NK-92 treated with Interleukin-12 subunit alpha and Interleukin-12 subunit beta, amount 100 ng/mL, for 24 hours (cell line): Measurements from ENCODE around the gene LRRC37A3.
"Not testable (repeated sequence)": the region's sequence is repeated elsewhere in the genome, so short reads cannot be mapped to it uniquely, and the experiment has no call there.

Experiments
- DNase-seq: peaks from one replicate; lab custom pipeline; 2025; lab: John Stamatoyannopoulos, UW

LRRC37A3 gene

DNA sequence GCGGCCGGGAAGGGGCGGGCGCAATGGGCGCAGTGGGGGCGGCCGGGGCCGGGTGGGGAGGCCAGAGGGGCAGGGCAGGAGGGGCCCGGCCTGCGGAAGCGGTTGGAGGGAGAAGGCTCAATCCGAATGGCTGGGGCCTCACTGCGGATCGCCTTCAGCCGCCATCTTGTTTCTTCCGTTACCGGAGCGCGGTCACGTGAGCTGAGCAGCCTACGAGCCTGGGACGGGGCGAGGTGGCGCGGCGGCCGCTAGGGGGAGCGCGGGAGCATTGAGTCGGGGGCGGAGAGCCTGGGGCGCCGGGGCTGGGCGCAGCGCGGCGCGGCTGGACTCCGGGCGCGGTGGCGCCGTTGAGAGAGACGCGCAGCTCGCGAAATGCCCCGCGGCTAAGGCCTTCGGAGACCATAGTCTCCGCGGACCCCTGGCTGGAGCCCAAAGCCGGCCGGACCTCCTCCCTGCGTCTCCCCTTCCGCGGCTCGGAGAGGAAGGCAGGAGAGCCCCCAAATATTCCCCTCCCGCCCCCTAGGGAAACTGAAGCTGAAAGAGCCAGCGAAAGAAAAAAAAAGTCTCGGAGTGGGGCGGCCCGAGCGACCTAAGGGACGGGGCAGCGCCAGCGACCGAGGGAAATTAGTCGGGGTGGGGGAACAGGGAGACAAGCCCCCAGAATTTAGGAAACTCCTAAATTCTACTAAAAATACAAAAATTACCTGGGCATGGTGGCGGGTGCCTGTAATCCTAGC, at the start of gene LRRC37A3:
LRRC37A3 (minus strand) TSS at position 190 of the 737 bp plus-strand sequence. CDS start 22,221 bp downstream, outside the sequence.
- DNase-seq = peak; percentile 93

DNA sequence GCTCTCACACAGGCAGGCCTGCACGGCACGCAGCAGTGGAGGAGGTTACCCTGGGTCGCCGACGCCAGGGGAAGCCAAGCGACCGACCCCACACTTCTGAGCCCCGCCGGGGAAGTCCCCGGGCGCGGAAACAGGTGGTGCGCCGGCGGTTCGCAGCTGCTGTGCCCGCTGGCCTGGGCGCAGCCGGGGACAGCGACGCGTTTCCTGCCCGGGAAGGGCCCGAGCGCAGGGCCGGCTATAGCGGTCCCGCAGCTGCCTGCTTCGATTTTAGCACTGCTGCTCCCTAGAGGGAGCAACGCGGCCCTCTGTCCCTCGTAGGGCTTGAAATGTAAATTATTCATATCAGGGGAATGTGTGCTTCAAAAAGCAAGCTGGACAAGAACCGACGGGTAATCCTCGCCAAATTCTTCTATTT, 46.6 kb upstream of the LRRC37A3 start:
- DNase-seq = peak; percentile 87

DNA sequence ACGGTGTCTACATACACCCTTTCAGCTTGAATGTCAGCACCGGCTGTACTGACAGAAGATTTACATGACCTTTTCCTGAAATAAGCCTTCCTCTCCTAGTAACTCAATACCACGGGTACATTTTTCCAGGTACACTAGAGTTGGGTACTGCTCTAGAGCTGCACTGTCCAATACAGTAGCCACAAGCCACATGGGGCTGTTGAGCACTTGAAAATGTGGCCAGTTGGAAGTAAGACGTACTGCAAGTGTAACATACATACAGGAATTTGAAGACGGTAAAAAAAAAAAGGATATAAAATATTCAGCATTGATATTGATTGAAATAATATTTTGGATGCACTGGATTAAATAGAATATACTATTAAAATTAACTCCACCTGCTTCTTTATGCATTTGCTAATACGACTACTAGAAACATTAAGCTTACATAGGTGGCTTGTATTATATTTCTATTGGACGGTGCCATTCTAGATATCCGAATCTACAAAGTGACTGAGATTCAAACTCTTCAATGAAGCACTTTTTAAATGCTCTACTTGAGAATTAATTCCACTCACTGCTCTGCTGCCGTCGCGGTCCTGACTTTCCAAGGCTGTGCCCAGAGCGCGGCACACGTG, 46.1 kb upstream of the LRRC37A3 start:
- DNase-seq = not testable (repeated sequence)

DNA sequence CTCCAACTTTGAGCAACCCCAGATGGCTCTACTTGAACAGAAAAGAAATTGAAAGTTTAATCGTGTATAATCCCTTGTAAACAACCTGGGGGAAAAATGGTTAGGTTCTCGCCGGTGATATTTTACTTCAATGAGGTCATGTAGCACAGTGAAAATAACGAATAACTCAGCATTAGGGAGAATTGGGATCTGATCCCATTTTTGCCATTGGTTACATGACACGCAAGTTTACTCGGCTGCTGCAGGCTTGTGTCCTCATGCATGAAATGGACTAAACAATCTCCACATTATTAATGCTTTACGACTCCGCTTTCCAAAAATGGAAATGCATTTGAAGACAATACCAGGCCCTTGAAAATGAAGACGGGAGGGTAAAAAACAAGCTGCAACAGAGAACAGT, 45.5 kb upstream of the LRRC37A3 start:
- no peak for DNase-seq

DNA sequence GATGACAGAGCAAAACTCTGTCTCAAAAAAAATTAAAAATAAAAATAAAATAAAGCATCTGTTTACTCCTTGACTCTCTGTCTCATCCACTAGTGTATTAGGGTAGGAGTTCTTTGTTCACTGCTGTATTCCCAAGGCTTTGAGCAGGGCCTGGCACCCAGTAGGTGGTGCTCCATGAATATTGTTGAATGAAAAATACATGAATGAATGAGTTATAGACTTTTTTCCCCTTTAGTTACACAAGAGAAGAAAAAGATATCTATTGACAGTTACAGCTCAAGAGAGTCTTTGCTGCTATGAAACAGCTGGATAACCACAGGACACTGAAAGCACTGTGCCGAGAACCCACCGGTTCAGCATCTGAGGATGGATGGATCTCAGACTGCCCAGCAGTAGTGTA, 44.5 kb upstream of the LRRC37A3 start:
- not testable (repeated sequence) for DNase-seq

DNA sequence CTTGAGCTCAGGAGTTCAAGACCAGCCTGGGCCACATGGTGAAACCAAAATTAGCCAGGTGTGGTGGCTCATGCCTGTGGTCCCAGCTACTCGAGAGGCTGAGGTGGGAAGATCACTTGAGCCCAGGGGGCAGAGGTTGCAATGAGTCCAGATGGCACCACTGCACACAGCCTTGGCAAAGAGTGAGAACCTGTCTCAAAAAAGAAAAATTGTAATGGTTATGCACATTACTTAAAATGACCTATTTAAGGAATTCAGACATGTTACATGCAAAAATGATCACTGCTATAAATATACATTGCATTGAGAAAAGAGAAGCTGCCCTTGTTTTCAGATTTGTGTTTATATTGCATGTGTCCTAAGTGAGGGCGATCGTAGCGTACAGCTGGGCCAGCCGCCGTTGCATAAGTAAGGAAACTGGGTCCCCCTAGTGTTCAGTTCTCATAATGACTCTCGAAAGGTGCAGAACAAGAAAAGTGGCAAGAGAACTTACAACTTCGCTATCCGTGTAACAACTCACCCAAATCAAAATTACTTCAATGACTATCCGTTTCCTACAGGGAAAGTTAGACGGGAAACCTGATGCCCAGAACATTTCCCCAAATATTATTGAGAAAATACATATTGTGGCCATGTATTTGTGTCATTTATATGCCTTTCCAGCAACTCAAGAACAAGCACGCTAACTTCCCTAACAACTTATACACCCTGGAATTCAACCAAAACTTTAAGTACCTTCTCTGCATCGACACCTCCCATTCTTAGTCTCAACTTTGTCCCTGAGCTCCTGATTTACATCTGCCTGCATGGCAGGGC, 42.5 kb upstream of the LRRC37A3 start:
- not testable (repeated sequence) for DNase-seq

DNA sequence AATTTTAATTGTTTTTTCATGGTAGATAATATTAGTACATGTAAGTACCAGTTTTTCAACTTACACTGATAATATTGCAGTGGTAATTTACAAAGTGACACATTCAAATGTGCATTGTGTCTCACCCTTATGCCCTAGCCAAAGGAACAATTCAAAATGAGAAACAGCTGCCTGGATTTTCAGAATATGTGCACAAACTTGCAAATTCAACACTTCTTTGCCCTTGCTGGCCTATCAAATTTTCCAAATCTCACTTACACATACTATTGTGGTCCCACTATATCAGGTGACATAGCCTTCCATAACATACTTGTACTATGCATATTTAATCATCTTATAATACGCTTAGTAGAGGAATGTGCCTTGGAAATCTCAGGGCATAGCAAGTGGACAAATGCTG, 32.6 kb upstream of the LRRC37A3 start:
- DNase-seq = no peak

DNA sequence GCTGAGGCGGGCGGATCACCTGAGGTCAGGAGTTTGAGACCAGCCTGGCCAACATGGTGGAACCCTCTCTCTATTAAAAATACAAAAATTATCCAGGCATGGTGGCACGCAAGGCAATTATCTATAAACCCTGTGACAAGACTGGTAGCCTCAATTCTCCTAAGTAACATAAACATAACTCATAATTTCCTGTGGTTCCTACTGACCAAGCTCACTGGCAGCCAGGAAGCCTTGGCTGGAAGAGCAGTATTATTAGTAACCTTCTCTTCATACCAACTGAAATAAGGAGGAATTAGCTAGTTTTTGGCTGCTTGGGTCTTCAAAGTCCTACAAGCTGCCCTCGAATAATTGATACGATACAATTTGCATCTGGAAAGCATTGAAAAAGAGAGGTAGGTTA, 31.6 kb upstream of the LRRC37A3 start:
- DNase-seq = no peak

DNA sequence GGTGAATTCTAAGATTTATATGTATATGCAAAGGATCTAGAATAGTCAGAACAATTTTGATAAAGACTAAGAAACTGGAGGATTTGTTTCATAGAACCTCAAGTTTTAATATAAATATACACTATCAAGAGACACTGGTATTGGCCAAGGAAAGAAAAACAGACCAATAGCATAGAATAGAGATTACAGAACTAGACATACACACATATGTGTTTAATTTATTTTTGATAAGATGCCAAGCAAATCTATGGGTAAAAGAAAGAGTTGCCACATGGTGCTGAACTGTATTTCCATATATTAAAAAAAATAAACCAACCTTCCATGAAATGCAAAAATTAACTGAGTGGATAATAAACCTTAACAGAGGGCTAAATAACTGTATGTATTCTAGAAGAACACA, 27.9 kb upstream of the LRRC37A3 start:
- no peak for DNase-seq

DNA sequence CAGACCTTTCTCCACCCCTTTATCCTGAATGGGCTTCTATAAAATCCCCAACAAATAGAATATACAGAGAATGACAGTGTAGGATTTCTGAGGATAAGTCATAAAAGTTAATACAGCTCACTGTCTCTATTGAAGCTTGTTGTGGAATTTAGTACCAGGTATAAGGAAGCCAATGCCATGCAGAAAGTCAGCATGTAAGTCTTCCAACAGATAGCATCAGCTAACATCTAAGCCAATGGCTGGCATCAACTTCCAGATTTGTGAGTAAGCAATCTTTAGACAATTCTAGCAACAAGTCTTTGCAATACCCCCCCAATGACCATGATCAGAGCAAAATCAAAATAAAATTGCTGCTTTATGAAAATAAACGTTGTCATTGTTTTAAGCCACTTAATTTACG, 22.5 kb upstream of the LRRC37A3 start:
- DNase-seq = no peak

DNA sequence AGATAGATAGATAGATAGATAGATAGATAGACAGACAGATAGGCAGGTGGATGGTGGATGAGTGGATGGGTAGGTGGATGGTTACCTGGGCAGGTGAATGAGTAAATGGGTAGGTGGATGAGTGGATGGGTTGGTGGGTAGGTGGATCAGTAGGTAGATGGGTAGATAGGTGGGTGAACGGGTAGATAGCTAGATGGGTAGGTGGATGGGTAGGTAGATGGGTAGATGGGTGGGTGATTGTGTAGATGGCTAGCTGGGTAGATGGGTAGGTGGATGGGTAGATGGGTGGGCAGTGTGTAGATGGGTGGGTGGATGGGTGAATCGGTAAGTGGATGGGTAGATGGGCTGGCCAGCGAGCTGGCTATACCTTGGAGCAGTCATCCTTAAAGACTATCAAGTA, 21.8 kb upstream of the LRRC37A3 start:
- DNase-seq = no peak

DNA sequence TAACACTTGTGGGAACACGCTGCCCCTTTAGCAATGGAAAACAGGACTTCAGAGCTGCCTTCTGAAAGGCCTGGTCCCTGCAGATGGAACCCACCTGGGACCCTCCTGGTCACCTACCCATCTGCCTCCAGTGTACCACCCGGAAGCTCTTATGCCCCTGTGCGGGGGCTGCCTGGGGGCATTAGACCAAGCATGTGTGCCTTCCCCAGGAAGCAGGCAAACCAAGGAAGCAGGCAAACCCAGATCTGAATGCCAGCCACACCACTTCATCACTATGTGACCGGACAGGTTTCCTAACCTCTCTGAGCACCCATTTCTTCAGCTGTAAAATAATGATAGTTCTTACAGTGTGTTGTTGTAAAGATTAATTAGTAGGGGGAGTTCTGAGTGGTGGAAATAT, 20.8 kb upstream of the LRRC37A3 start:
- DNase-seq = no peak

DNA sequence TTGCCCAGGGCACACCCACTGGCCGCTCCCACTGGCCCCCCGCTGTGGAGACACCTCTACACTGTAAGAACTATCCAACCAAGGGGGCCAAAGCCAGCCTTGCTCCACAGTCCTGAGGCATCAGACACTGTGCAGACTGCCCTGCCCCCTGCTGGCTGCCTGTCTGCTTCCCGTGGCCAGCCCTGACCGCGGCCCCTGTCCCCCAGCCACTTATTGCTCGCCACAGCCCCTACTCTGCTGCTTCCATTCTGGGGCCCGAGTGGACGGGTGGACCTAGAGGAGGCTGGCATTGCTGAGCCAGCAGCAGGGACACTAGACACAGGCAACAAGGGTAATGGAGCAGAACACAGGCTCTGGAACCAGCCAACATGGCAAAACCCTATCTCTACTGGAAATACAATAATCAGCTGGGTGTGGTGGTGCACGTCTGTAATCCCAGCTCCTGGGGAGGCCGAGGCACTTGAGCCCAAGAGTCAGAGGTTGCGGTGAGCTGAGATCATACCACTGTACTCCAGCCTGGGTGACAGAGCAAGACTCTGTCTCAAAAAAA, 19.7 kb upstream of the LRRC37A3 start:
- no peak for DNase-seq

DNA sequence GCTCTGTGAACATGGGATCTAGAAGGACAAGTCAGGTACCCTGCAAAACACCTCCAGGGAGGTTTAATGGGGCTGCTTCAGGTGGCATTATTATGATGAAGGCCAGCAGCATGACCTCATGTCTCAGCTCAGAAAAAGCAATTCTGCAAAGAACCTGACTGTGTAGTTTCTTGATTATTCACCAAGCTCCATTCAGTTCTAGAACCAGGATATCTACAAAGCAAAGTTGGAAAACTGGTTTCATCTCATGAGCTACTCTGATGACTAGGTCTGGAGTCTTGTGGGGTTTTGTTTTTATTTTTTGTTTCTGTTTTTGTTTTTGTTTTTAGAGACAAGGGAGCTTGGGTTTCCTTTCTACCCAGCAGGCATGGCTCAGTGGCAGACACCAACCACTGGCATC, 19.0 kb upstream of the LRRC37A3 start:
- DNase-seq = no peak

DNA sequence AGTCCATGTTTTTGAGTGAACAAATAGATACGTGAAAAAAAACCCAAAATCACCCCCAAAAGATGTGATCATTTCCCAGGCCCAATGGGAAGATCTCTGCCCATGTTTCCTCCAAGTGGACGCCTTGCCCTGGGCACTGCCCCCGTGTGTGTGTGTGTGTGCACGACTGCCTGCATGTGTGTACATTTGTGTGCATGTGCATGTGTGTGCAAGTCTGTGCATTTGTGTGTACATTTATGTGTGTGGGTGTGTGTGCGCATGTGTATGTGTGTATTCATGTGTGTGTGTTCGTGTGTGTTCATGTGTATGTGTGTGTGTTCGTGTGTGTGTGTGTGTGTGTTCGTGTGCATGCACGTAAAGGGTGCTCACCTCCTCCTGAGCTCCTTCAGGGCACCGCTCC, 16.8 kb upstream of the LRRC37A3 start:
- DNase-seq = no peak

DNA sequence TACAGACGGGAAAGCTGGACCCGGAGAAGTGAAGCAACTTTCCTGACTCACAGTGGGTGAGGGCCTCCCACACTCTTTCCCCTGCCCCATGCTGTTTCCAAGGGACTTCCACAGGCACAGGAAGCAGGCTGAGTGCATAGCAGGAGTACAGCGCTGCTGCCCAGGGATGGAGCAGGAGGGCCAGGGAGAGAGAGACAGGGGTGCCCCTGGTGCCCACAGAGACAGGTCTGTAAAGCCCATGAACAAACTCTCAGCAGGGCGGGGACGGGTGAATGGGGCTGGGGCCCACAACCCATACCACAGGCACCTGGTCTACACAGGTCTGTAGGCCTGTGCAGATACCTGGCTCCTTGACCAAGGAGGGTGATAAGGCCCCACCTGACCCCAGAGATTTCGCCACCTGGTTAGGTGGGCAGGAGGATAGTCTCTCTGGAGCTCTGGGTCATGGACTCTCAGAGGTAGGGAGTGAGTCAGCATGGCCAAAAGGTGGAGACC, 15.1 kb upstream of the LRRC37A3 start:
- not testable (repeated sequence) for DNase-seq

DNA sequence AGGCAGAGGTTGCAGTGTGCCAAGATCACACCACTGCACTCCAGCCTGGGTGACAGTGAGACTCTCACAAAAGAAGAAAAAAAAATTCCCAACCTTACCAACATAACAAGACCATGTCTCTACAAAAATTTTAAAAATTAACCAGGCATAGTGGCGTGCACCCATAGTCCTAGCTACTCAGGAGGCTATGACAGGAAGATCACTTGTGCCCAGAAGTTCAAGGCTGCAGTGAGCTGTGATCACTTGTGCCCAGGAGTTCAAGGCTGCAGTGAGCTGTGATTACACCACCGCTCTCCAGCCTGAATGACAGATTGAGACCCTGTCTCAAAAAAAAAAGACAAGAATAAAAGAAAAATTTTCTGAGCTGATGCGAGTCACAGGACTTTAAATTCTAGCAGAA, 13.6 kb upstream of the LRRC37A3 start:
- DNase-seq = not testable (repeated sequence)

DNA sequence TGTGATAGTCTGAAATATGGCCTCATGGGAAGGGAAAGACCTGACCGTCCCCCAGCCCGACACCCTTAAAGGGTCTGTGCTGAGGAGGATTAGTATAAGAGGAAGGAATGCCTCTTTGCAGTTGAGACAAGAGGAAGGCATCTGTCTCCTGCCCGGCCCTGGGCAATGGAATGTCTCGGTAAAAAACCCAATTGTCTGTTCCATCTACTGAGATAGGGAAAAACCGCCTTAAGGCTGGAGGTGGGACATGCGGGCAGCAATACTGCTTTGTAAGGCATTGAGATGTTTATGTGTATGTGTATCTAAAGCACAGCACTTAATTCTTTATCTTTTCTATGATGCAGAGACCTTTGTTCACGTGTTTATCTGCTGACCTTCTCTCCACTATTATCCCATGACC, 11.1 kb upstream of the LRRC37A3 start:
- not testable (repeated sequence) for DNase-seq

DNA sequence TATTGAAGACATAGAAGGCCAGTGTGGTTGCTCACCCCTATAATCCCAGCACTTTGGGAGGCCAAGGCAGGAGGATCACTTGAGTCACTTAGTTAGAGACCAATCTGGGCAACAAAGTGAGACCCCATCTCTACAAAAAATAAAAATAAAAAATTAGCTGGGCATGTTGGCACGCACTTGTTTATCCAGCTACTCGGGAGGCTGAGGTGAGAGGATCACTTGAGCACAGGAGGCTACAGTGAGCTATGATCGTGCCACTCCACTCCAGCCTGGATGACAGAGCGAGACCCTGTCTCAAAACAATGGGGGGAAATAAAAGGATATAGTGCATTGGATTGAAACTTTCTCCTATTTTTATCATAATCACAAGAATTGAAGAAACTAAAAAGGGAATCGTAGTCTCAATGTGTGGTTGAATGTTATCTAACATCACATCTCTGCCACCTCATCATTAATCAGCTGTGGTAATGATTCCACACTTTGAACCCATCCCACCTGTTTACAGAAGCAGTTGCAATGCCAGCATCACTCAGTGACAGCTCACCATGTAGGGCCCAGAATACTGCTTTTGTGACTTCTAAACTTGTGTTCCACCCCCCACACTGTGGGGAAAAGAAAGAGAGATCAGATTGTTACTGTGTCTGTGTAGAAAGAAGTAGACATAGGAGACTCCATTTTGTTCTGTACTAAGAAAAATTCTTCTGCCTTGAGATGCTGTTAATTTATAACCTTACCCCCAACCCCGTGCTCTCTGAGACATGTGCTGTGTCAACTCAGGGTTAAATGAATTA, 10.3 kb upstream of the LRRC37A3 start:
- not testable (repeated sequence) for DNase-seq

DNA sequence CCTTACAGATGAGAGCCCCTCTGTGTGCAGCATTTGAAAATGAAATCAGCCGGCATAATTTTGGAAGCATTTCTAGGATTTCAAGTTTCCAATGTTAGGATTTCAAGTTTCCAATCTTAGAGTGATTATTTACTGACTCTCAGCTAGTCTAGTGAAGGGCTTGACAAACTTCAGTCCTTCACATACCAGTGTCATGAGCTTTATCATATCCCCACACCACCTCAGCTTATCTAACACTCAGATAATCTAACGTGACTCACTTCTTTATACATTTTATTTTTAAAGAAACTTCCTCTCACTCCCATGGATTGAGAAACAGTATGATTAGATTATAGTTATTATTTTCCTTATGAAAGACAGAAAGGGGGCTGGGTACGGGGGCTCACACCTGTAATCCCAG, 9.4 kb upstream of the LRRC37A3 start:
- DNase-seq = not testable (repeated sequence)

DNA sequence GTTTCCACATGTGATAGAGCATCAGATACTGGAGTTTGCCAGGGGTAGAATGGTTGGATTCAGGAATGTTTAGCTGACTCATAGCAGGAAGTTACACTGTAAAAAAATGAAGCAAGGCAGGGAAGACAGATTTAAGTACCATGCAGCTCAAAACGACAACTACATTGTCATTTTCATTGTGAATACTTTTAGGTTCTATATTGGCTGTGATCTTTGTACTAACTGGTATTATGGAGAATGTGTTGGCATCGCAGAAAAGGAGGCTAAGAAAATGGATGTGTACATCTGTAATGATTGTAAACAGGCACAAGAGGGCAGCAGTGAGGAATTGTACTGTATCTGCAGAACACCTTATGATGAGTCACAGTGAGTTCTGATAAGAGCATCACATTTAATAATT, 8.2 kb upstream of the LRRC37A3 start:
- peak; percentile 49 for DNase-seq

DNA sequence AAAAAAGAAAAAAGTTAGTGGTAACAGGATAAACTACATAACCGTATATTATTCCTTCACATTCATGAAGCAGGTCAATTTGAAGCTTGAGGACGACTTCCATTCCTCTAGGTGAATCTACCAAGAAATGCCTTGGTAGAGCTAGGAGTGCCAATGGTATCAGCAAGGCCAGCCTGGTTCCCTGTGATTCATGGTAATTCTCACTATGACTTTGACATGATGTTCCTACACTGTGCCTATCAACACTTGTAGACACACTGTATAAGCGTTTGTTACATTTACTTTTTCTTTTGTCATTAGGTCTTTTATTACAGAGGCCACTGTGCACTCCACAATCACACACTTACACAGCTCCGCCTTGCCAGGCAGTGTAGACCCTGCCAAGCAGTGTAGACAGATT, 7.2 kb upstream of the LRRC37A3 start:
- not testable (repeated sequence) for DNase-seq
